B cell (primary cell): ENCODE data around the gene N4BP2L1. TPM values are rescaled to one million over a fixed set of nuclear protein-coding genes. Genes with fewer than 3 reads are reported as not detected.

Source experiments
- ATAC-seq: fragments of 200-7000 bp; cut with Tn5 transposase; one replicate; pipeline ENCODE4 v1.10.0; 2021; ENCODE audit warnings: low read depth, mild to moderate bottlenecking, moderate number of reproducible peaks, moderate library complexity
- CTCF ChIA-PET: fragments of 350-600 bp; sonication (Branson Sonifier 250); formaldehyde crosslinking; loops from one replicate; lab custom pipeline; 2021; ENCODE audit warnings: antibody characterized with exemption, inconsistent platforms; lab: Charles Lee
- POLR2A ChIA-PET: fragments of 350-600 bp; sonication (Branson Sonifier 250); formaldehyde crosslinking; loops from one replicate; lab custom pipeline; 2021; ENCODE audit warnings: antibody characterized with exemption; lab: Charles Lee
- DNase-seq: peaks from one replicate; pipeline ENCODE4 v3.0.0; 2013
- H2AFZ ChIP-seq: 2 replicates; pipeline ENCODE4 v1.6.1; 2012; ENCODE audit warnings: mild to moderate bottlenecking, low read depth, low read length; ENCODE audit not compliant: insufficient read depth, poor library complexity, severe bottlenecking
- H3K27ac ChIP-seq, 2 donors: 1 replicate in 1 of 2; 2 replicates in 1 of 2; pipeline ENCODE4 v1.5.1; 2012 to 2013; ENCODE audit warnings: low read length in 2 of 2, mild to moderate bottlenecking in 2 of 2, moderate library complexity in 1 of 2
- H3K27me3 ChIP-seq, 4 experiments: fragments of 200-600 bp in 1 of 4; sonication (generic) in 1 of 4; replicated peaks in 1 of 4; 1 replicate in 2 of 4; 2 replicates in 2 of 4; pipeline versions ENCODE4 v1.6.1 to v1.7.0; 2013 to 2016; ENCODE audit warnings: low read length in 3 of 4, mild to moderate bottlenecking in 2 of 4, mixed read lengths in 1 of 4, moderate library complexity in 1 of 4; ENCODE audit not compliant: insufficient read depth in 4 of 4, control insufficient read depth in 3 of 4; ENCODE audit errors: control extremely low read depth in 1 of 4
- H3K36me3 ChIP-seq, 2 experiments: replicated peaks in 1 of 2; 1 replicate in 1 of 2; 2 replicates in 1 of 2; pipeline versions ENCODE4 v1.6.1 to v1.7.1; 2013; ENCODE audit warnings: low read length in 1 of 2; ENCODE audit not compliant: insufficient read depth in 2 of 2, control insufficient read depth in 1 of 2; ENCODE audit errors: control extremely low read depth in 1 of 2, extremely low read depth in 1 of 2
- H3K4me1 ChIP-seq, 2 donors: fragments of 200-600 bp in 1 of 2; sonication (generic) in 1 of 2; 1 replicate in 1 of 2; 2 replicates in 1 of 2; pipeline versions ENCODE4 v1.5.1 to v1.6.1; 2013 to 2017; ENCODE audit warnings: low read length in 2 of 2; ENCODE audit not compliant: control insufficient read depth in 2 of 2, insufficient read depth in 2 of 2
- H3K4me2 ChIP-seq: replicated peaks from 2 replicates; pipeline ENCODE3; 2012; ENCODE audit warnings: mild to moderate bottlenecking, low read depth, low read length; ENCODE audit not compliant: poor library complexity, severe bottlenecking
- H3K4me3 ChIP-seq, 5 experiments: fragments of 200-600 bp in 1 of 5; sonication (generic) in 1 of 5; 1 replicate in 3 of 5; 2 replicates in 2 of 5; pipeline versions ENCODE4 v1.5.1 to v1.7.0; 2011 to 2016; ENCODE audit warnings: low read length in 4 of 5, mild to moderate bottlenecking in 4 of 5, low read depth in 2 of 5, control low read depth in 1 of 5, moderate library complexity in 1 of 5; ENCODE audit not compliant: insufficient read depth in 1 of 5; ENCODE audit errors: control extremely low read depth in 1 of 5, extremely low read depth in 1 of 5
- H3K79me2 ChIP-seq: fragments of 200-600 bp; sonication (generic); one replicate; pipeline ENCODE4 v1.6.0; 2016; ENCODE audit warnings: low read length; ENCODE audit not compliant: control insufficient read depth, insufficient read depth
- H3K9ac ChIP-seq: fragments of 200-600 bp; sonication (generic); 2 replicates; pipeline ENCODE4 v1.6.1; 2017; ENCODE audit warnings: mild to moderate bottlenecking, low read length, moderate library complexity
- H3K9me3 ChIP-seq, 3 donors: one replicate each; pipeline versions ENCODE4 v1.6.1 to v1.7.1; 2013; ENCODE audit warnings: low read length in 2 of 3; ENCODE audit not compliant: control insufficient read depth in 2 of 3, insufficient read depth in 1 of 3; ENCODE audit errors: control extremely low read depth in 1 of 3
- H4K20me1 ChIP-seq: 2 replicates; pipeline ENCODE4 v1.6.0; 2012; ENCODE audit warnings: mild to moderate bottlenecking, low read length; ENCODE audit not compliant: insufficient read depth, control insufficient read depth, poor library complexity, severe bottlenecking
- H3K27ac Mint-ChIP-seq: one replicate; pipeline ENCODE4 v1.8.0; 2021; ENCODE audit warnings: mixed read lengths
- H3K27me3 Mint-ChIP-seq: one replicate; pipeline ENCODE4 v1.8.0; 2021; ENCODE audit warnings: mixed read lengths
- H3K4me1 Mint-ChIP-seq: one replicate; pipeline ENCODE4 v1.8.0; 2021; ENCODE audit warnings: mixed read lengths
- H3K4me3 Mint-ChIP-seq: one replicate; pipeline ENCODE4 v1.8.0; 2021; ENCODE audit warnings: mixed read lengths
- H3K9me3 Mint-ChIP-seq: one replicate; pipeline ENCODE4 v1.8.0; 2022; ENCODE audit warnings: mixed read lengths; ENCODE audit not compliant: insufficient read depth
- CTCF ChIP-seq: fragments of 200-600 bp; IDR thresholded peaks from one replicate; pipeline ENCODE4 v1.8.0; 2022; ENCODE audit warnings: antibody characterized with exemption, mild to moderate bottlenecking
- EZH2 ChIP-seq: IDR thresholded peaks from 2 replicates; pipeline ENCODE4 v1.6.1; 2012; ENCODE audit warnings: borderline replicate concordance, low read depth, mild to moderate bottlenecking, moderate library complexity, low read length; ENCODE audit not compliant: insufficient read depth, poor library complexity, severe bottlenecking
- WGBS: methylation state at CpG from one replicate; pipeline ENCODE4 v1.1.5; 2013; ENCODE audit warnings: missing lambda C conversion rate; ENCODE audit not compliant: insufficient coverage; 5-methylcytosine and 5-hydroxymethylcytosine counted together
- intact Hi-C: fragments of 100-400 bp; cut with micrococcal nuclease; formaldehyde crosslinking; loops from one replicate; pipeline ENCODE4 v1.10.0; 2022
- polyA plus RNA-seq: library from polyadenylated mRNA; depleted of rRNA; stranded (reverse); fragments of >200 nt; gene quantifications from 2 replicates; pipeline ENCODE4 v1.2.3, GENCODE V29; 2012
- total RNA-seq, 2 donors: library from RNA; stranded (reverse); fragments of 120-200 nt in 1 of 2; gene quantifications; 1 replicate in 1 of 2; 2 replicates in 1 of 2; pipeline versions ENCODE4 v1.2.3 to v1.2.4, GENCODE V29; 2013 to 2022

The N4BP2L1 gene
- total and polyA plus RNA-seq, 2 donors (not counting 1 experiment from before 2014, with no cell fraction given): 50.9 to 52.8 TPM

GRCh38 chr13:32431361-32431760, 3.4 kb upstream of the N4BP2L1 start:
- POLR2A ChIA-PET: no interaction called here

More at GRCh38 chr13:32431361-32431760, 3.4 kb upstream of the N4BP2L1 start:
- no peaks in the 10 kb centered on the region for H3K27me3 ChIP-seq
- H3K4me1 ChIP-seq: peaks cover 16 to 26% of the 10 kb centered on the region in 2 donors
- H3K27ac Mint-ChIP-seq: no peak overlapping the region
- DNase-seq (no peak), ATAC-seq (no peak)
- no peaks in the 10 kb centered on the region for H3K9me3 ChIP-seq
- H3K4me3 Mint-ChIP-seq: no peak overlapping the region
- no peak overlapping the region for H3K4me3 ChIP-seq
- WGBS: no CpG with 5 or more reads among the region's 5 CpGs
- intact Hi-C loops: no loop called here
- peaks cover 24% of the 10 kb centered on the region for H3K4me1 Mint-ChIP-seq
- H3K27me3 Mint-ChIP-seq: no peaks in the 10 kb centered on the region
- no peak overlapping the region for H3K9ac ChIP-seq
- no peak overlapping the region for H2AFZ ChIP-seq
- no peaks in the 10 kb centered on the region for H3K9me3 Mint-ChIP-seq
- no peak overlapping the region for H3K27ac ChIP-seq
- no peaks in the 10 kb centered on the region for H4K20me1 ChIP-seq
- no peak for TF ChIP-seq EZH2
- no peak for TF ChIP-seq CTCF
- H3K36me3 ChIP-seq: no peaks in the 10 kb centered on the region
- no peak overlapping the region for H3K4me2 ChIP-seq
- CTCF ChIA-PET: interaction anchor here (0.7 kb wide), 1 partner anchor 11 kb away, joined by 3 read pairs; no protein-coding TSS in a partner anchor
- peaks cover 17% of the 10 kb centered on the region for H3K79me2 ChIP-seq
